ENCODE data around the gene KANK3.
A peak's percentile ranks its signal among the peaks of the same experiment; 100 is the strongest.
"Not testable (repeated sequence)": the region's sequence is repeated elsewhere in the genome, so short reads cannot be mapped to it uniquely, and the experiment has no call there.

Gene KANK3

DNA sequence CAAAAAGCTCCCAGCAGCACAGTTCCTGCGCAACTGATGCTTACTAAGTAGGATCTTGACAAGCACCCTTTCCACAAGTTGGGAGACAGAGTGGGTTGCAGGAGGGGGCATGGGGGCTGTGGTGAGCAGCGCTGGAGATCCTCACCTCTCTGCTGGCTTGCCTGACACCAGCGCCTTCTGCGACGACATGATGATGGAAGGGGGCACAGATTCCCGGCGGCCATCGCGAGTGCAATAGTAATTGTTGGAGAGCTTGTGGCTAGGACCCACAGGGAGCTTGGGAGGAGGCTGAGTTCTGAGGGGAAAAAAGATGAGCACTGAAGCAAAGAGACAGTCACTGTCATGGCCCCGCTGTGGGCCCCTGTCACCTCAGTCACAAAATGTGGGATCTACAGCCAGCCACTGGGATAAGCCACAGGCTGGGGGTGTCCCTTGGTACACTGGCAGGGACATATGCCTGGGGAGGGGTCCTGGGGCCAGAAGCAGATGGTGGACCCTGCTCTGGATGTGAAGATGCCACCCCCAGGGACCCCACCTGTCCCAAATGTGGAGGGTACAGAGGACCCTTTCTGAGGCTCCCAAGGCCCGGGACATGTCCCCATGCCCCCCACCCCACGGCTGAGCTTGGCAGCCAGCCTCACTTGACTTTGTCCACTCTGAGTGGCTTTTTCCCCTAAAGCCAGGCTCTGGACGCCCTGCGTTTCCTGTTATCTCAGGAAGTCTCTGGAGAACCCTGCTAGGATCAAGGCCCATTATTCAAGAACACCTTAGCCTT is 26.5 kb downstream of the KANK3 start:
- no peak for DNase-seq (ENCODE audit: low spot score)

DNA sequence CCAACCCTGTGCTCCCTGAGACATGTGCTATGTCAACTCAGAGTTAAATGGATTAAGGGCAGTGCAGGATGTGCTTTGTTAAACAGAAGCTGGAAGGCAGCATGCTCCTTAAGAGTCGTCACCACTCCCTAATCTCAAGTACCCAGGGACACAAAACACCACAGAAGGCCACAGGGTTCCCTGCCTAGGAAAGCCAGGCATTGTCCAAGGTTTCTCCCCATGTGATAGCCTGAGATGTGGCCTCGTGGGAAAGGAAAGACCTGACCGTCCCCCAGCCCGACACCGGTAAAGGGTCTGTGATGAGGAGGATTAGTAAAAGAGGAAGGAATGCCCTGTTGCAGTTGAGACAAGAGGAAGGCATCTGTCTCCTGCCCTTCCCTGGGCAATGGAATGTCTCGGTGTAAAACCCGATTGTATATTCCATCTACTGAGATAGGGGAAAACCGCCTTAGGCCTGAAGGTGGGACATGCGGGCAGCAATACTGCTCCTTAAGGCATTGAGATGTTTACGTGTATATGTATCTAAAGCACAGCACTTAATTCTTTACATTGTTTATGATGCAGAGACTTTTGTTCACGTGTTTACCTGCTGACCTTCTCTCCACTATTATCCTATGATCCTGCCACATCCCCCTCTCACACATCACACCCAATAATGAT is 28.0 kb downstream of the KANK3 start:
- DNase-seq (ENCODE audit: low spot score): not testable (repeated sequence)

DNA sequence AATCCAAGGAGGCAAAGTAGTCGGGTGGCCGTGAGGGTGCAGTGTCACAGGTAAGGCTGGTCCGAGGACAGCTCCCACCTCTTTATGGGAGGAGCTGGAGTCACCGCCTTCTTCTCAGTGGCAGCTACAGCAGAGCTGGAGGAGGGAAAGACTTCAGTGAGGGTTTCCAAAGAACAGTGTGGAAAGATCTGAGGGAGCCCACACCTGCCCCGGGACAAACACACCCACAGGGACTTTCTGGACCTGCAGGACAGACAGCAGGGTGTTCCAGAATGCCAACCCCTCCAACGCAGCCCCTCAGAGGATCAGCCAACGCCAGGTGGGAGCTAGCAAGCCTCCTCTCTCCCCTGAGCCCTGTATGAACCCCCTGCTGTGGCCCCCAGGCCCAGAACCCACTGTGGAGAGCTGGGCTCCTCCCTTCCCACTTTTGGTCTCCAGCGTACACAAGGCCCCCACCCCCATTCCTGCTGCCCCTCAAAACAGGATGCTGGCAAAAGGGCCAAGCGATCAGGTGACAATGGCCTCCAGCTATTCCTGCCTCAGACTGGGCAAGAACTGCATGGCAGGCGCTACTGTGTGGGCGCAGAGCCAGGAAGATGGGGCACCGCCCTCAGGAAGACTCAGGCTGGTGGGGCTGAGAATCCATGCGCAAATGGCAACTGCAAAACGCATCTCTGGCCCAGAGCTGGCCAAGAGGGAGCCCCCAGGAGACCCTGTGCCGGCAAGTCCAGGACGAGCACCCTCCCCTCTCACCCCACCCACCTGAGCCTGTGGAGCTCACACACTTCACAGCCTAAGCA is 31.4 kb downstream of the KANK3 start:
- peak; percentile 79 for DNase-seq (ENCODE audit: low spot score)

DNA sequence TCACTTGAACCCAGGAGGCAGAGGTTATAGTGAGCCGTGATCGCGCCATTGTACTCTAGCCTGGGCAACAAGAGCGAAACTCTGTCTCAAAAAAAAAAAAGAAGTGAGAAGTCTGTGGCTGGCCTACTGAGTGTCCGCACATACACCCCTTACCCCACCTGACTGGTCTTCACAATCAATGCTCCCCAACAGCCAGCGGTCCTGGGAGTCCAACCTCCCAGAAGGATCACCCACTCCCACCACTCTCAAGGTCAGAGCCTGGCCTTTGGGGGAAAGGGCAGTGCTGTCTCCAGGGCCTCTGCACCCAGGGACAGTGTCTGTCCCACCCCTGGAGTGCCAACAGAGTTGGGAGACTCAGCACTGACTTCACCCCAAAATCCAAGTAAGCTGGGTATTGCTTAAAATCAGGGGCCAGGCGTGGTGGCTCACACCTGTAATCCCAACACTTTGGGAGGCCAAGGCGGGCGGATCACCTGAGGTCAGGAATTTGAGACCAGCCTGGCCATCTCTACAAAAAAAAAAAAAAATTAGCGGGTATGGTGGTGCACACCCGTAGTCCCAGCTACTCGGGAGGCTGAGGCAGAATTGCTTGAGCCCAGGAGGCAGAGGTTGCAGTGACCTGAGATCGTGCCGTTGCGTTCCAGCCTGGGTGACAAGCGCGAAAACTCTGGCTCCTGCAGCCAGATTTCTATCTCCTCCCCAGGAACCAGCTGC is 32.6 kb downstream of the KANK3 start:
- DNase-seq (ENCODE audit: low spot score): no peak

DNA sequence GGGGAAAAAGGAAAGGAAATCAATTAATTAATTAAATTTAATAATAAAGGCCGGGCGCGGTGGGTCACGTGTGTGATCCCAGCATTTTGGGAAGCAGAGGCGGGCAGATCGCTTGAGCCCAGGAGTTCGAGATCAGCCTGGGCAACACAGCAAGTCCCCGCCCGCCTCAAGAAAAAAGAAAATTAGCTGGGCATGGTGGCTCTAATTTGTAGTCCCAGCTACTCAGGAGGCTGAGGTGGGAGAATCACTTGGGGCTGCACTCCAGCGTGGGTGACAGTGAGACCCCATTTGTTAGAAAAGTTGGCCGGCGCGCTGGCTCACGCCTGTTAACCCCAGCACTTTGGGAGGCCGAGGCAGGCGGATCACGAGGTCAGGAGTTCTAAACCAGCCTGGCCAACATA is 34.2 kb downstream of the KANK3 start:
- no peak for DNase-seq (ENCODE audit: low spot score)

DNA sequence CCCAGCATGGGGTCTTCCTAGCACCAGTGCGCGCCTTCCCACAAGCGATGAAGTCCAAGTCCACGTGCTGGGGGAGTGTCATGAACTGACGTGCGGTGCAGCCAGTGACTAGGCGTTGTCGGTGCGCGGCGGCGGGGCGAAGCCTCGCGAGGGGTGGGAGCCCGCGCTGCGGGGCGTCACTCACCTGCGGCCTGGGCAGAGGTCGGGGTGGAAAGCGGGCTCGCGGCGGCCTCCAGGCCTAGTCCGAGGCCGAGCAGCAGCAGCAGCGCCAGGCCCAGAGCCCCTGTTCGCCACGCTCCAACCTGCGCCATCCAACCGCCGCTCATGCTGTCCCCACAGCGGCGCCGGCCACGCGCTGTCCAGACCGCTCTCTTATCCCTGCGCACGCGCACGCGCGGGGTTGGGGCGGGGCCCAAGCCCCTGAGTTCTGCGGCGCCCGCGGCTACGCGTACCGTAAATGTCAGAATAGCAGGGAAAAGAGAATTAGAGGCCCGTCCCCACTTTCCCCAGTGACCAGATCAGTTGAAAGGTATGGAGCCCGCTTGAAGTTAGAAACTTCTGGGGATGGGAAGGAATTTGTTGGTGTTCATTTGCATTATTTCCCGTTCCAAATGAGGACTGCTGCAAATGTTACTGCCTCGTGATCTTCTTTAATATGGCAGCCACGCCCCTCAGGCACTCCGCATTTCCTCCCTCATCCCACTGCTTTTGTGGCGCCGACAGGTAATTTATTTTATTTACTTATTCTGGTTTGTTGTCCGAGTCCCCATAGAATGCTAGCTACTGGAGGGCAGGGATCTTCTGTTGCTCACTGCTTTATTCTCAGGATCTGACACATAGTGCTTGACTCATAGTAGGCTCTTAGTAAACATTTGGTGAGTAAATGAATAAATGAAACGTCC is 34.8 kb downstream of the KANK3 start, which contains the start of gene CD320:
Gene CD320 (minus strand): TSS at position 394 of the 902 bp plus-strand sequence. CDS start 68 bp downstream, at position 326.
- DNase-seq (ENCODE audit: low spot score): peak; percentile 88

DNA sequence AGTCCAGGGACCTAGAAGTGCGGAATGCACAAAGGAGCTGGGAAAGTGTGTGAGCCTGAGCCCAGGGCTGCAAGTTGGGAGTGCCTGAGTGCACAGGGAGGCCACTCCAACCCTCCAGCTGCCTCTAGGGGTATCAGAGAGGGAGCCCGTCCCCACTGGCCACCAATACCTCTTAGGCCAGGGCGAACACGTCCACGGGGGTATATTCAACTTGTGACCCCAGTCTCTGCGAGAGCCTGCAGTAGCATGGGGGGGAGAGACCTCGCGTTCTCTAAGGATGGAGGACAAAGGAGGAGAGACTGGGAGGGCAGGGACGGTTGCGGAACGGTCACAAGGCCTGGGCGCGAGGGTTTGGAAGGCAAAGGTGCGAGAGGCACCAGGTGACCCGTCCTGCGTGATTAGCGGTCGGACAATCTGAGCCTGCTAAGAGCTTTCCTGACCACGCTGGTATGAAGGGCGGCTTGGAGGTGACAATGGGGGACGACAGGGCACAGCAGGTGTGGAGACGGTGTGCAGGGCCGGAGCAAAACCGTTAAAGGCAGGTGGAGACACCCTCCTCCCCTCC is 35.6 kb downstream of the KANK3 start:
- DNase-seq (ENCODE audit: low spot score): no peak

DNA sequence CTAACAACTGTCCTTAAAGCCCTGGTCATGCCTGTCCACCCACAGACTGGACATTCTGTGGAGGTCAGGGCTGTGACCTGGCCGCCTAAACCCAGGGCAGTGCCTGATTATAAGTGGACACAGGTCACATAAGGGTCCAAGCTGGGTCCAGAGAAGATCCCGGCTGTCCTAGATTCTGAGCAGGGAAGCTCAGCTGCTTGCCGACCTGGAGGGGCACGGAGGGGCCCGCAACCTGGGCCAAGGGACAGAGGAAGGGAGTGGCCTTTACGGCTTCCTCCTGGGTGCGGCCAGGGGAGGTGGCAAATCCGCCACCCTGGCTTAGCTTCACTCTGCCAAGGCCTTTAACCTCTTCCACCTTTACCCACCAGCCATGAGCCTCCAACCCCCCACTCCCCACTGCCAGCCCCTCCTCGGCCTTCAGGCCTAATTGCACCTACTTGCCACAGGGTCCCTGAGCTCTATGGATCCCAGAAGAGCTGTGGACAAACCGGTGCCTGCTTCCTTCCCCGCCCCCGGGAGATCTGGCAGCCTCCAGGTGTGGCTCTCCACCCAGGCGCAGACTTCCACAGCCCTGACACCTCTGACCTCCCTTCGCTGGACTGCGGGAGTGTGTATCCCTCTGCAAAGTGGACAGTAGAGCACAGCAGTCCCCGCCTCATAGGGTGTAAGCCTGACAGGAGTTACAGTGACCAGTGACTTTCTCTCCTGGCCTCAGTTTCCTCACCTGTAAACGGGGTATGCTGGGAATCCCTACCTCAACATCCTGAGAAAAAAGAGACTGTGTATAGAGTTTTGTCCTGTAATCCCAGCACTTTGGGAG is 36.6 kb downstream of the KANK3 start:
- no peak for DNase-seq (ENCODE audit: low spot score)

DNA sequence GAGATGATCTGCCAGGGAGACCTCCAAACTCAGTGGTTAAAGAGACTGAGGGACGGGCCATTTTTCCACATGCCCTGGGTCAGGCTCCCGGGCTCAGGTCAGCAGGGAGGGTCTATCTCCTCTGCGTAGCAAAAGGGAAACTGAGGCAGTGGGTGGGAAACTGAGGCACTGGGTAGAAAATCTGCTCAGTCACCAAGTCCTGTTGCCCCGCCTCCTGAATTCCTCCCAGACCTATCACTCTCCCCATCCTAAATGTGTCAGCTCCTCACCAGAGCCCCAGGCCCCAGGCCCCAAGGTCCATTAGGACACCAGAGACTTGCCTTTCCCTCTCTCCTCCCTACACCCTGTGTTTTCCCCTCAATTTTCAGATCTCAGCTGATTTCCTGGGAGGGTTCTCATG is 37.3 kb downstream of the KANK3 start:
- no peak for DNase-seq (ENCODE audit: low spot score)

DNA sequence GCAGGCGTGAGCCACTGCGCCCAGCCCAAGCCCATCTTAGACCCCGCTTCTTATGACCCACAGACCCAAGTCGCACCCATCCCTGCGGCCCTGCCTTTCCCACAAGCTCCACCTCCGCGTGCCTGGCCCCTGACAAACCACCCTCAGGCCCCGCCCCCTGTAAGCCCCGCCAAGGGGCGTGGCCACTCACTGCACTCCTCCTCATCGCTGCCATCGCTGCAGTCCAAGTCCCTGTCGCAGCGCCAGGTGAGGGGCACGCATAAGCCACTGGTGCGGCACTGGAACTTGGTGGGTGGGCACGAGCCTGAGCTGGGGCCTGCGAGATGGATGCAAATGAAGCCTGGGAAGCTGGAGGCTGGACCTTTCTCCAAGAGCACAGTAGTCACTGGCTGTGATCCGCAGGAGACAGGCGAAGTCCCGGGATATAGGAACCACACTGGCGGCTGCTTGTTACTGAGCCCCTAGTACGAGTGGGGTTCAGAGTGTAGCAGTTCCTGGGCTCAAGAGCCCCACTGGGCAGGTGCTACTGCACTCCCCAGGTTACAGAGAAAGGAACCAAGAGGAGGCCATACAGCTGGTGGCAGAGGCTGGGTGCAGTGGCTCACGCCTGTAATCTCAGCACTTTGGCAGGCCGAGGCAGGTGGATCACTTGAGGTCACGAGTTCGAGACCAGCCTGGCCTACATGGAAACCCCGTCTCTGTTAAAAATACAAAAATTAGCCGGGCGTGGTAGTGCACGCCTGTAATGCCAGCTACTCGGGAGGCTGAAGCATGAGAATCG is 38.0 kb downstream of the KANK3 start:
- DNase-seq (ENCODE audit: low spot score): peak; percentile 41

DNA sequence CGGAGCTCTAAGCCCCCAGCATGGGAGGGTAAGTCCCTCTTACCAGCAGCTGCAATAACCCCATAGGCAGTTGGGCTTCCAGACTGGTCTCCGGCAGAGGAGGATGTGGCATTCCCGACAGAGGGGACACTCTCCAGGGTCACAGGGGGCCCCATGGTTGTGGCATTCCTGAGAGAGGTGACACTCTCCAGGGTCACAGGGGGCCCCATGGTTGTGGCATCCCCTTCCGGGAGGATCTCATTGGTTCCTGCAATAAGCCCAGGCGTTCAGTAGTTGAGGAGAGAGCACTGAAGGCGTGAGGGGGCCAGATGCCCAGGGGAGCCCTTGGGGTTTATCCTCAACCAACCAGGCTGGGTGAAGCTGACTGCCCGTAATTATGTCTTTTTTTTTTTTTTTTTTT is 40.3 kb downstream of the KANK3 start:
- no peak for DNase-seq (ENCODE audit: low spot score)

DNA sequence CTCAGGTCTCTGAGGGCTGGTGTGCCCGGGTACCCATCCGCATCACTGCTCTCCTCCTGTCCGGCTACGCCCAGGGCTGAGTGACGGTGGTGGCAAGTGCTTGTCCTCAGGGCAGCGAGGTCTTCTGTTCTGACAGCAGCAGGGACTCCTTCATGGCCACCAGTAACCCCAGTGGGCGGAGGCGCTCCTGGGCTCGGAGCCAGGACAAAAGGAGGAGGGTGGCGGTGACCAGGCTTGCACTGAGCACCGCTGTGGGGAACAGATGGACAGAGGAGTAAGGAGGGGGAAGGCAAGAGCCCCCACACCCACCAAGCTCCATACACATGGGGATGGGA is 40.7 kb downstream of the KANK3 start:
- peak; percentile 48 for DNase-seq (ENCODE audit: low spot score)

DNA sequence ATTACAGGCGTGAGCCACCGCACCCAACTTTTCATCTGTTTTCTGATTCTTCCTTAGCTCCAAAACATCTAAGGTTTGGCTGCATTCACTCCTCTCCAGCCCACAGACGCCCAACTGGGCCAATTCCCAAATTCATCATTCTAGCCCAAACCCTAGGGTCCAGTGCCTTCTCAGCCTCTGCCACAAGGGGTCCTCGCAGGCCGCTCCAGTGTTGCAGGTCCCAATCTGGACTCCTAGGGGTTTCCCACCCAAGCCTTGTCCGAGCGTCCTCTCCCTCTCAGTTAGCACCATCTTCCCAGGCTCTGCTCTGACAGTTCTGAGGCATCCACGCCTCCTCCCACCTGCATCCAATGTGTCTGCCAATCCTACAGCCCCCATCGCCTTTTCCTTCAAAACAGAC is 51.7 kb downstream of the KANK3 start:
- not testable (repeated sequence) for DNase-seq (ENCODE audit: low spot score)

DNA sequence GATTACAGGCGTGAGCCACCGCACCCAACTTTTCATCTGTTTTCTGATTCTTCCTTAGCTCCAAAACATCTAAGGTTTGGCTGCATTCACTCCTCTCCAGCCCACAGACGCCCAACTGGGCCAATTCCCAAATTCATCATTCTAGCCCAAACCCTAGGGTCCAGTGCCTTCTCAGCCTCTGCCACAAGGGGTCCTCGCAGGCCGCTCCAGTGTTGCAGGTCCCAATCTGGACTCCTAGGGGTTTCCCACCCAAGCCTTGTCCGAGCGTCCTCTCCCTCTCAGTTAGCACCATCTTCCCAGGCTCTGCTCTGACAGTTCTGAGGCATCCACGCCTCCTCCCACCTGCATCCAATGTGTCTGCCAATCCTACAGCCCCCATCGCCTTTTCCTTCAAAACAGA is 66.6 kb downstream of the KANK3 start:
- DNase-seq (ENCODE audit: low spot score): not testable (repeated sequence)

Data from hematopoietic multipotent progenitor cell treated with erythropoietin and hydrocortisone succinate and interleukin-3 and kit ligand, for 15 days (in vitro differentiated cells).